Activated CD8-positive, alpha-beta memory T cell treated with anti-CD3 and anti-CD28 coated beads for 36 hours (primary cell): ENCODE results near the gene SBK3. TPM values are rescaled to one million over a fixed set of nuclear protein-coding genes. Genes with fewer than 3 reads are reported as not detected.
"Not testable (repeated sequence)": the region's sequence is repeated elsewhere in the genome, so short reads cannot be mapped to it uniquely, and the experiment has no call there.

Experiments
- CTCF ChIA-PET: fragments of 350-600 bp; sonication (Branson Sonifier 250); formaldehyde crosslinking; loops from one replicate; lab custom pipeline; 2021; ENCODE audit warnings: antibody characterized with exemption; lab: Charles Lee
- POLR2A ChIA-PET: fragments of 350-600 bp; sonication (Branson Sonifier 250); formaldehyde crosslinking; loops from one replicate; lab custom pipeline; 2021; ENCODE audit warnings: antibody characterized with exemption; lab: Charles Lee
- total RNA-seq, 2 experiments: library from RNA; stranded (reverse); gene quantifications; one replicate each; pipeline ENCODE4 v1.2.3, GENCODE V29; 2021

Gene SBK3
- total RNA-seq, 2 experiments from 2014 or later = not detected

DNA sequence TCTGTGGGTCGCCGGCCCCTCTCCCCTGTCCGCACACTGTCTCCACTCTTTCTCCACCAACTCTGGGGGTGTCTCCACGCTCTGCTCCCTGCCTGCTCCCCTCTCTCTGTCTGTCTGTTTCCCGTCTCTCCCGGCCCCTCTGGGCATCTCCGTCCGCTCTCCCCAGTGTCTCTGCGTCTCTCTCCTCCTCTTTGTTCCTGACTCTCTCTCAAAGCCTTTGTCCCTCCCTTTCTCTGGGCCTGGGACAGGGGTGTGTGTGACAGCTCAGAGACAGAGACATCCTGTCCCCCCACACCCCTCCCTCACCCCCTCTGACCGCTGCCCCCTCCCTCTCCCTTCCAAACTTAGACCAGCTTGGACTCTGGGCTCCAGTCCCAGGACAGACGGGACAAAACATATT is 668 bp upstream of the SBK3 start:
- ChIA-PET POLR2A (no interaction called here), CTCF (no interaction called here)

DNA sequence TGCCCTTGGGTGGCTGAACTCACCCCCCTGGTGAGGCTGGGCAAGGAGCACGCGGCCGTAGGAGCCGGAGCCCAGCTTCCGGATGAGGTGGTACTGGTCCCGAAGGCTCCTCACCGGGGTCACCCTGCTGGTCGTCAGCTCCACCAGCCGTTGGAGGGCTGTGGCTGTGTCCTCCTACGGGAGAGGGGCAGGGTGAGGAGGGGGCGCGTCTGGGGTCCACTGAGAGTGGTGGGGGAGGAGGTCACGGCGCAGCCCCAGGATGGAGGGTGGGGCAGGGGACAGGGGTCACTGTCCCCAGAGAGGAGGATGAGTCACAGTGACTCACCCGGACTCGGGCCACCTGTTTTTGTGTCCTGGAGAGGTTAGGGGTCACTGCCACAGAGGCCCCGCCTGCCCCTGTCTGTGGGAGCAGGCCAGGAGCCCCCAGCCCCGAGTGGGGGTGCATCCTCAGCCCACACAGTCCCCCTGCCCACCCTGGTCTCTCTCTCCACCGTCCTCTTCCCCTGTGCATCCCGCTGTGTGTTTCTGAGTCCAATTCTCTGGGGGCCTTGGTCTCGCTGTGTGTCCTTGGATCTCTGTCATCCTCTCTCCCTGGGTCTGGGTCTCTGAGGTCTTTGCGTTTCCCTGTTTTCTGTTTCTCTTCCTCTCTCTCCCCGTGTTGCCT is 435 bp downstream of the SBK3 start:
- ChIA-PET CTCF (no interaction called here), POLR2A (no interaction called here)

- POLR2A ChIA-PET = no interaction called here
- CTCF ChIA-PET = no interaction called here
Measured at GRCh38 chr19:55544014-55544413, 1.3 kb downstream of the SBK3 start.

DNA sequence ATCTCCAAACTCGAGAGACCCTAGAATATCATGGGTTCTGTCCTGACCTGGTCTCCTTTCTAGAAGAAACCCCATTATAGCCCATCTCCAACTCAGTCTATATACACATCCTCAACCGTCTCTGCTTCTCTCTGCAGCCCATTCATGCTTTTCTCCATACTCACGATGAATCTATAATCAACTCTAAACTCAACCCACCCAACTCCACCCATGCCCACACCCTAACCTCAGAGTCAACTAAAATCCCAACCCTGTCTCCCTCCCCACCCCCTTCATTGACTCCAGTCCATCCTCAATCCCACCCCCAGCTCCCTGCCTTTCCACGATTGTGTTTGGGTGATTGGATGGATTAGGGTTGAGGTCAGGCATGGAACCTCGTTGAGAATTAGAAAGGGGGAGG is 1.8 kb downstream of the SBK3 start:
- ChIA-PET POLR2A (no interaction called here), CTCF (no interaction called here)

DNA sequence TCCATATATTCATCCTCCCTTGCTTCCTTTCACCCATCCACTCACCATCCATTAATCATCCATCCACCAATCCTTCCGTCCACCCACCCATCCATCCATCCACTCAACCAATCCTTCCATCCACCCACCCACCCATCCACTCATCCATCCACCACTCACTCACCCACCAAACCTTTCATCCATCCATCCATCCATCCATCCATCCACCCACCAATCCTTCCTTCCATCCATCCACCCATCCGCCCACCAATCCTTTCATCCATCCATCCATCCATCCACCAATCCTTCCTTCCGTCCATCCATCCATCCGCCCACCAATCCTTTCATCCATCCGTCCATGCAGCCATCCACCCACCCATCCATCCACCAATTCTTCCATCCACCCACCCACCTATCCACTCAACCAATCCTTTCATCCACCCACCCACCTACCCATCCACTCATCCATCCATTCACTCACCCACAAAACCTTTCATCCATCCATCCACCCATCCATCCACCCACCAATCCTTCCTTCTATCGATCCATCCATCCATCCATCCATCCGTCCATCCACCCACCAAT is 3.0 kb downstream of the SBK3 start:
- CTCF ChIA-PET = no interaction called here
- POLR2A ChIA-PET = no interaction called here

- ChIA-PET CTCF (interaction anchor here (0.5 kb wide), 1 partner anchor 377 kb away, joined by 3 read pairs; no protein-coding TSS in a partner anchor), POLR2A (no interaction called here)
Measured at GRCh38 chr19:55541091-55541490, 4.3 kb downstream of the SBK3 start.

DNA sequence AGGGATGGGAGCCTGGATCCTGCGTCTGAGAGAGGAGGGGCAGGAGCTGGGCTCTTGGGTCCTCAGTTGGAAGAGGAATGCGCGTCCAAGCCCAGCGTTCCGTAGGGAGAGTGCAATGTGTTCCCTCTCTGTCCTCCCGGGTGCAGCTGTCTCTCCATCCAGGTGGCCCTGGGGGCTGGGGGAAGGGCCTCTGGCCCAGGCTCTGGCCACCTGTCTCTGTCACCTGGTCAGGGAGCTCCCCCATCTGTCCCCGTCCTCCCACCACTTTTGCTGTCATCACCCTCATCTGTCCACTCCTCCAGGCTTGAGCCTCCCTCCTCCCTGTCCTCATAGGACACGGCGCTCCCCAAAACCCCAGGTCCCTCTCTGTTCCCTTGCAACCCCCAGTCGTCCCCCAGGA is 4.7 kb downstream of the SBK3 start:
- CTCF ChIA-PET = interaction anchor here (0.5 to 0.7 kb wide), 2 partner anchors 376 to 462 kb away, joined by 3 read pairs; no protein-coding TSS in a partner anchor
- POLR2A ChIA-PET = no interaction called here

- ChIA-PET CTCF (no interaction called here), POLR2A (no interaction called here)
Measured at GRCh38 chr19:55539090-55539984, 6.0 kb downstream of the SBK3 start.

DNA sequence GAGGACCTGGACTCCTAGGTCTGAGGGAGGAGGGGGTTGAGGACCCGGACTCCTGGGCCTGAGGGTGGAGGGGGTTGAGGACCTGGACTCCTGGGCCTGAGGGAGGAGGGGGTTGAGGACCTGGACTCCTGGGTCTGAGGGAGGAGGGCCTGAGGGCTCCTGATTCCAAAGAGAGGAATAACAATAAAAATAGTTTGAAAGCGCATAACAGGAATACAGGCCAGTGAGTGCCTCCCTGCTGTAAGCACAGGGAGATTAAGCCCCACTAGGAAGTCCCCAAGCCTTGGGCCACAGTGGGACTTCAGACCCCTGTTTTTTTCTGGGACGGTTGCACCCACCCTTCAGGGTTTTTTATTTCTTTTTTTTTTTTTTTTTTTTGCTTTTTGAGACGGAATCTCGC is 7.2 kb downstream of the SBK3 start:
- CTCF ChIA-PET = no interaction called here
- POLR2A ChIA-PET = no interaction called here

- CTCF ChIA-PET = no interaction called here
- POLR2A ChIA-PET = no interaction called here
Measured at GRCh38 chr19:55537741-55538111, 7.6 kb downstream of the SBK3 start.

- CTCF ChIA-PET = no interaction called here
- POLR2A ChIA-PET = no interaction called here
Measured at GRCh38 chr19:55536951-55537740, 8.2 kb downstream of the SBK3 start, which contains the start of gene SBK2. Gene SBK2, minus strand, starts transcription at chr19:55537133. Its CDS starts 839 bp downstream, at chr19:55536294.

DNA sequence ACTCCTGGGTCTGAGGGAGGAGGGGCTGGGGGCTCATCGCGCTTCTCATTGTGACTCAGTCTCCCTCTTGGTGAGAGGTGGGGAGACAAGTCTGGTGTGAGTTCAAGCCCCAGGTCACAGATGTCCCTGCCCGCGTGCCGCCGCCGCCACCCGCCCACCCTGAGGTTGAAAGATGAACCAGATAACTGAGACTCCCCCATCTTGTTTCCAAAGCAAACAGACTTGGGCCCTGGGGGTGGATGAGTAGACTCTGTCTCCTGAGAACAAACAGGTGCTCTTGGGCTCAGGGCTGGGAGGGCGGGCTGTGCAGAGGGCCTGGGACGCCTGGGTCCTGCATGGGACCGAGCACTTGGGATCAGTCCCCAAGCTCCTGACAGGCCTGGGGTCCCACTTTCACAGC is 9.0 kb downstream of the SBK3 start:
- POLR2A ChIA-PET = no interaction called here
- CTCF ChIA-PET = no interaction called here

DNA sequence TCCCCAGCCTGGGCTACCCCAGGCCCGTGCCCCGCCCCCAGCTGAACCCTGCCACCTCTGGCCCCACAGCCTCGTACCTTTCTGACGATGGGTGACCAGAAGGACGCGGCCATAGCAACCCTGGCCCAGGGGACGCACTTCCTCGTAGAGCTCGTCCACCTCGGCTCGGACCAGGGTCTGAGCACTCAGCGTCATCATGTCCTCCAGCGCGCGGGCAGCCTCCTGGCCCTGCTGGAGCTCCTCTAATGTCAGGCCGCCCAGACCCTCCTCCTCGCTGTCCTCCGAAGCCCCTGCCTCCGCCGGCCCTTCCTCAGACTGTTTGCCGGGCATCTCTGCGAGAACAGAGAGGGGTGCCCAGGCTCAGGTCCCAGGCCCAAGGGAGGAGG is 9.4 kb downstream of the SBK3 start:
- ChIA-PET CTCF (no interaction called here), POLR2A (no interaction called here)

DNA sequence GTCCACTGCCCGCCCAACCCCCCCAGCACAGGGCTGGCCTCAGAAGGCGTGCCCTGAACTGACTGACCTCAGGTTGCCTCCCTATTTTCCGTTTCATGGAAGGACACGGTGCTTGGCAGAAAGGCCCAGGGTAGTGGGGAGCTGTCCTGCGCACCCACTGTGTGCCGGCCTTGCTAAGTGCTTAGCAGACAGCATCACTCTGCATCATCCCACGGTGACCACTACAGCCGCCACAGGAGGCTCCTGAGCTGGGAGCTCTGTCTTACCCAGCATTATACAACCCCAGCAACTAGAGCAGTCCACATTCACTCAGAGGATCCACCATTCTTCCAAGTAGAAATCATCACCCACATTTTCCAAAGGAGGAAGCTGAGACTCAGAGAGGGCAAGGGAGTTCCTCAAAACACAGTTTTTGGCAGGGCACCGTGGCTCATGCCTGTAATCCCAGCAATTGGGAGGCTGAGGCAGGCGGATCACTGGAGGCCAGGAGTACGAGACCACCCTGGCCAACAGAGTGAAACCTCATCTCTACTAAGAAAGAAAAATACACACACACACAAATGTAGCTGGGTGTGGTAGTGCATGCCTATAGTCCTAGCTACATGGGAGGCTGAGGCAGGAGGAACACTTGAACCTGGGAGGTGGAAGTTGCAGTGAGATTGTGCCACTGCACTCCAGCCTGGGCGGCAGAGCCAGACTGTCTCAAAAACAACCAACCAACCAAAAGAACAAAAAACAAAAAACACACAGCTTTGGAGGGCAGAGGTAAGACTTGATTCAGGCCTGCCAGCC is 10.0 kb downstream of the SBK3 start:
- CTCF ChIA-PET = no interaction called here

DNA sequence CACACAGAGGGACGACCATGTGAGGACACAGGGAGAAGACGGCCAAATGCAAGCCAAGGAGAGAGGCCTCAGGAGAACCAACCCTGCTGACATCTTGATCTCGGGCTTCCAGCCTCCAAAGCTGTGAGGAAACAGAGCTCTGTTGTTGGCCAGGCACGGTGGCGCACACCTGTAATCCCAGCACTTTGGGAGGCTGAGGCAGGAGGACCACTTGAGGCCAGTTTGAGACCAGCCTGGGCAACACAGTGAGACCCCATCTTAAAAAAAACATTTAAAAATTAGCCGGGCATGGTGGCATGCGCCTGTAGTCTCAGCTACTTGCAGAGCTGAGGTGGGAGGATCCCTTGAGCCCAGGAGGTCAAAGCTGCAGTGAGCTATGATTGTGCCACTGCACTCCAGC is 11.1 kb downstream of the SBK3 start:
- POLR2A ChIA-PET = not testable (repeated sequence)
- CTCF ChIA-PET = interaction anchor here (0.6 to 0.7 kb wide), 2 partner anchors 13 to 1725 kb away, joined by 3 to 4 read pairs; no protein-coding TSS in a partner anchor

More for the DNA sequence above, 10.0 kb downstream of the SBK3 start:
- POLR2A ChIA-PET = no interaction called here

DNA sequence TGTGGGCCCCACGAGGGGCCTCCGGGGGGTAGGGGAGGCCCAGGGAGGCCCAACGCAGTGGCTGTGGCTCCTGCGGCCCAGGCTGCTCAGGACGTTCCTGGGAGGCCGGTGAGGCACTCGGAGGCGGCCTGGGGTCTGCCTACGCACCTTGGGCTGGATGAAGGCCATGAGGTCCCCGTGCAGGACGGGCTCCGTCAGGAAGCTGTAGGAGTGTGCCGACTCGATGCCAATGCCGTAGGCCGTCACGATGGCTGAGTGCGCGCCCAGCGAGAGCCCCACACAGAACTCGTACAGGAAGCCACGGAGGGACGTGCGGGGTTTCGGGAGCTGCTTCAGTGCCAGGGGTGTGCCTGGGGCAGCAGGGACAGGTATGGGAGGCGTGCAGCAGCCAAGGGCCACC is 14.3 kb downstream of the SBK3 start:
- ChIA-PET POLR2A (no interaction called here), CTCF (no interaction called here)

- ChIA-PET POLR2A (no interaction called here), CTCF (no interaction called here)
Measured at GRCh38 chr19:55529636-55530234, 15.6 kb downstream of the SBK3 start.

- POLR2A ChIA-PET = no interaction called here
- CTCF ChIA-PET = no interaction called here
Measured at GRCh38 chr19:55528030-55528803, 17.1 kb downstream of the SBK3 start.
